Head of caudate nucleus (tissue), 42 donors: Measurements from ENCODE around the gene ERCC4.
A peak's percentile ranks its signal among the peaks of the same experiment; 100 is the strongest.

Experiments
- DNase-seq, 42 donors: peaks; one replicate each; pipeline versions ENCODE4 v3.0.0 to v3.0.0-alpha.2; 2020 to 2021; ENCODE audit warnings: mixed read lengths in 7 of 42
- intact Hi-C: fragments of 100-400 bp; cut with DNase I; formaldehyde crosslinking; loops from one replicate; pipeline ENCODE4 v1.15.0; 2022

Gene ERCC4

DNA sequence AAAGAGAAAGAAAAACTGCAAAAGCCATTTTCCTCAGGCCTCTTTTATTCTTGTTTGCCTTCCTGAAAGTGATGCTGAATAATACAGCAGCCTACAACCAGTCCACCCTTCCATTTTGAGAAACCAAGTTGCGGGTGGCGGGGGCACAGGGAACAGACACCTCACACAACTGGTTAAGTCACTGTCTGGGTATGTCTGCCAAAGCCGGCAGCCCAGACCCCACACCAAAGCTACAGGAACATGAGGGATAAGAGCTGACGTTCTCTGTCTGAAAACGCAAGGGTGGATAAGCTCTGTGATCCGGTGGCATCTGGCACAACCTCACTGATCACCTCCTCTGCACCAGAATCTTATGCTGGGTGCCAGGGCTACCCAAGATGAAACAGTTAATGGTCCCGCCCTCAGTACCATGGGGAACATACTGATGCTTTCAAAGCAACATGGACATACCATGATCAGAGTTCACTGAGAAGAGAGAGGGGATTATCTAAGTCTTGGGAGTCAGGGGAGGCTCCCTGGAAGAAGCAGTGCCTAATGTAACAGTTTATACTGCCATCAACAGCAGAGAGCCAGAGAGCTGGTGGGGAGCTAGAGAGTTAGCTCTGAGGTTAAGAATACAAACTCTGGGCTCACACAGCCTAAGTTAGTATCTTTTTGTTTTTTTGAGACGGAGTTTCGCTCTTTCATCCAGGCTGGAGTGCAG is 53.5 kb downstream of the ERCC4 start:
- DNase-seq = no peak
- intact Hi-C loops = no loop called here

DNA sequence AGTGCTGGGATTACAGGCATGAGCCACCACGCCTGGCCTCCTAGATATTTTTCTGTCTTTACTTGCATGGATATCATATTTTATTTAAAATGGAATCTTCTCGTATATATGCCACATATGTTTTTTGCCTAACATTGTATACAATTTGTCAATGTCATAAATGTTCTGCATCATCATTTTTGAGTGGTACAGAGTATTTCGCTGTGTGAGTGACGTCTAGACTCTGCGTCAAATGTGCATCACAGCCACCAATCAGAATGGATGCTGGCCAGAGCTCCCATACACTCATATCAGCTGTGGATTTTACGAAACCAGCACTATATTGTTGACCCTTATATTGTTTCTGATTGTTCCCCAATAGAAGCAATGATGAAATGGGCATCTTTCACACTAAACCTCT is 57.2 kb downstream of the ERCC4 start:
- intact Hi-C loops = no loop called here
- DNase-seq = no peak

DNA sequence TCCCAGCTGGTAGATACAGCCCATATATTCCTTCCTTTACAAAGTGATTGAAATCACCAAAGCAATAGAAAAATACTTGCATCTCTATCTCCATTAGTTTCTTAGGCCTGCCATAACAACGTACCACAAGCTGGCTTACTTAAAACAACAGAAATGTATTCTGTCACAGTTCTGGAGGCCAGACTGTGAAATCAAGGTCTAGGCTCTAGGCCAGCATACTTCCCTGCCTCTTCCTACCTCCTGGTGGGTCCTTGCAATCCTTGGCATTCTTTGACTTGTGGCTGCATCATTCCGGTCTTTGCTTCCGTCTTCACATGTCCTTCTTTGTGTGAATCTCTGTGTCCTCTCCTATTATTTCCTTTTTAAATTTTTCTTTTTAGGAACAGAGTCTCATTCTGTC is 62.5 kb downstream of the ERCC4 start:
- intact Hi-C loops = no loop called here
- no peak for DNase-seq

- intact Hi-C loops = no loop called here
- no peak for DNase-seq
These were observed 63.7 kb downstream of the ERCC4 start for GRCh38 chr16:13983625-13984024.

DNA sequence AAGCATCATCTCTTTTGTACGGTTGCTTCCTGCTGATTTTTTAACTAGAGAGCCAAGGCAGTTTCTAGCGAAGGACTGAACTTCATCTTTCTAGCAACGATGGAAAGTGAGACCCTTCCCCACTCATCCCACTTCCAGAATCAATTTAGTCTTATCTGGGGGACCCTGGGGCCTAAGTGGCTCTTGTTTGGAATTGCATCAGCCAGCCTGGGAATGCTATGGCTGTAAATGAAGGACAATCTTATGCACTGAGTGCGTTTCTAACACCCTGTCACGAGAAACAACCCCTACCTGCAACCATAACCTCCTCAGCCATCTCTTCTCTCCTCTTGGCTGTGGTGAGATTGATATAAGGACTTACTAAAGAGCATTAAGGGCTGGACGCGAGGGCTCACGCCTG is 64.8 kb downstream of the ERCC4 start:
- intact Hi-C loops = no loop called here
- no peak for DNase-seq

DNA sequence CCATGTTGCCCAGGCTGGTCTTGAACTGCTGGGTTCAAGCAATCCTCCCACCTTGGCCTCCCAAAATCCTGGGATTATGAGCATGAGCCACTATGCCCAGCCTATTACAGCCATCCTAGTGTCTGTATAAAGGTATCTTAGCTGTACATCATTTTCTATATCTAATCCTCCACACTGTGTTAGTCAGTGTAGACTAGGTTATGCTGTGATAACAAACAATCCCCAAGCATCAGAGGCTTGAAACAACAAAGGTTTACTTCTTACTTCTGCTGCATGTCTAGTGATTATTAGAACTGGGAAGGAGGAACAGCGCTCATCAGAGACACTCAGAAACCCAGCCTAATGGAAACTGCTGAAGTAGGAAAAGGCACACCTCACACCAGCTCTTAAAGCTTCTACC is 68.1 kb downstream of the ERCC4 start:
- DNase-seq = no peak

DNA sequence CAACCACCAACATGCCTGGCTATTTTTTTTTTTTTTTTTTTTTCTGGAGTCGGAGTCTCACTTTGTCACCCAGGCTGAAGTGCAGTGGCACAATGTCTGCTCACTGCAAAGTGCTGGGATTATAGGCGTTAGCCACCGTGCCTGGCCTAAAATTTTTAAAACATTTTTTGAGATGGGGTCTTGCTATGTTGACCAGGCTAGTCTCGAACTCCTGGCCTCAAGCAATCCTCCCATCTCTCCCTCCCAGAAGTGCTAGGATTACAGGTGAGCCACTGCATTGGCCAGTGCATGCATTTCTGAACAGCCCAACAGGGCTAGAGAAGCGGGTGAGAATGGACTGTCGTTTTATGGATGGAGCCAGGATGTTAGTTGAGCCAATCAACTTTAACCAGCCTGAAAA is 72.4 kb downstream of the ERCC4 start:
- no peak for DNase-seq
- intact Hi-C loops = no loop called here

More for the DNA sequence above, 68.1 kb downstream of the ERCC4 start:
- intact Hi-C loops = no loop called here

DNA sequence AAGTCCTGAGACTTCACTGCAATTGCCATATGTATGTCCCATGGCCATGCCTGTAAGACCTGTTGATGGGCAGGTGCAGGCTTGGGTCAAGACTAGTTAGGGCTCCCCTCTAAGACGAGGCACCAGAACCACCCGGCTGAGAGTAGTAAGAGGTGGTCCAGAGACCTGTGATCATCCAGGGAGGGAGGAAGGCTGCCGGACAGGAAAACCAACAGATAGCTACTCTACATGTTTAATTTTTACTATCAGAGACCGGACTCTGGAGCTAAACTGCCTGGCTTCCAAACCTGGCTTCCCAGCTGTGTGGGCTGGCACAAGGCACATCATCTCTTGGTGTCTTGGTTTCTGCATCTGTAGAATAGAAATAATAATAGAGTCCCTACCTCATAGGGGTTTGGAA is 73.0 kb downstream of the ERCC4 start:
- intact Hi-C loops = no loop called here
- DNase-seq = no peak

DNA sequence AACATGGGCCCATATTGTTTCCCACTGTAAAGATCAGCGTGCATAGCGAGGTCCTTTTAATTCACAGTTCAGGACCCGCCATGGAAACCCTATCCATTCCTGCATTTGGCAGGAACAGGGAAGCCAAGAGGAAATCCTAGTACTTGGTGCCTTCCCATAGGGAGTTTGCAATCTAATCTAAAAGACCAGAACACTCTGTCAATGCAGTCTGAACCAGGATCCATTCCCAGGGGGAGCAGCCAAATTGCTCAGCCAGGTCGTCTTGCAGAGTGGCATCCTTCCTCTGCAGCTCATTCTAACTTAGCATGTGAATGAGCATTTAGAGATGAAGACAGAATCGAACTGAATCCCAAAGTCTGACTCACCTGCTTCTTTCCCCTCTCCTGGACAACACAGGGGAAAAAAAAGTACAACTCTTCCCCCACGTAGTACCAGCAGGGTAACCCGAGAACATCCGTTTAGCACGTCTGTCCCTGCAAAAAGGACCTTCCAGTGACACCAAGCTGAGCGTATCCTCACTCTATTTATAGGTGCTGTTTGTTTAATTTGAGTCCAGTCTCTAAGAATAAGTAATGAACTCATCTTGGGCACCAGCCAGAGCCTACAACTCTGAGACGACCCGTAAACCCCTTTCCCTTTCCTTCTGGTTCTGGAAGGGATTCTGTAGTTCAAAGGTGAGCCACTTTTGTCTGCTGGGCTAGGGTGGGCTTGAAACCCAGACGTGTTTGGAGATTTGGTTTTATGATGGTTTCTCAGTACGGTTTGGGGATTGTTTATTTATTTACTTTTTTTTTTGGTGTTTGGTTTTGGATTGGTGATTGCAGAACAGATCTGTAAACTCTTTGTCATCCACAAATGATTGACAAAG is 74.5 kb downstream of the ERCC4 start:
- intact Hi-C loops = loop anchor here (5.0 kb wide), 1 partner anchor 37 kb away; no protein-coding TSS in a partner anchor

GRCh38 chr16:13995194-13995593 is 75.2 kb downstream of the ERCC4 start:
- intact Hi-C loops = loop anchor here (5.0 kb wide), 1 partner anchor 38 kb away; no protein-coding TSS in a partner anchor
- peak in 1 of 42 donors; percentile 12 for DNase-seq

More for the DNA sequence above, 74.5 kb downstream of the ERCC4 start:
- no peak for DNase-seq

GRCh38 chr16:13996778-13997288 is 76.9 kb downstream of the ERCC4 start:
- intact Hi-C loops = loop anchor here (5.0 kb wide), 1 partner anchor 40 kb away; no protein-coding TSS in a partner anchor
- DNase-seq = no peak

- intact Hi-C loops = loop anchor here (5.0 kb wide), 1 partner anchor 40 kb away; no protein-coding TSS in a partner anchor
- no peak for DNase-seq
These were observed 77.6 kb downstream of the ERCC4 start for GRCh38 chr16:13997526-13997925.

DNA sequence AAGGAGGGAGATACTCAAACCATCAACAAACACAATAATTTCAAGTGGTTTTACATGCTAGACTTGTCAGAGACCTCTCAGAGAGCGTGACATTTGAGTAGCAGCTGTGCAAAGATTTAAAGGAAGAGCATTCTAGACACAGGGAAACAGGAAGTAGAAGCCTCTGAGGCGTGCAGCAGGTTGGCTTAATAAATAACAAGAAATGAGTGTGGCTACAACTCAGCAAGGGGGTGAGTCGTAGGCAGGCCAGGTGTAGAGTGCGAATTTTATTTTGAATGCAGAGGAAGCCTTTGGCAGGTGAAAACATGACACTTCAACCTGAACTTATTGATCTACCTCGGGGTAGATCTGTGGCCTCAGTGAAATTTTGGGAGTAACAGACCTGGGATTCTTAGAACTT is 78.0 kb downstream of the ERCC4 start:
- intact Hi-C loops = loop anchor here (5.0 kb wide), 1 partner anchor 41 kb away; no protein-coding TSS in a partner anchor
- no peak for DNase-seq

- intact Hi-C loops = loop anchor here (5.0 kb wide), 1 partner anchor 42 kb away; no protein-coding TSS in a partner anchor
These were observed 79.3 kb downstream of the ERCC4 start for GRCh38 chr16:13999071-13999894.

DNA sequence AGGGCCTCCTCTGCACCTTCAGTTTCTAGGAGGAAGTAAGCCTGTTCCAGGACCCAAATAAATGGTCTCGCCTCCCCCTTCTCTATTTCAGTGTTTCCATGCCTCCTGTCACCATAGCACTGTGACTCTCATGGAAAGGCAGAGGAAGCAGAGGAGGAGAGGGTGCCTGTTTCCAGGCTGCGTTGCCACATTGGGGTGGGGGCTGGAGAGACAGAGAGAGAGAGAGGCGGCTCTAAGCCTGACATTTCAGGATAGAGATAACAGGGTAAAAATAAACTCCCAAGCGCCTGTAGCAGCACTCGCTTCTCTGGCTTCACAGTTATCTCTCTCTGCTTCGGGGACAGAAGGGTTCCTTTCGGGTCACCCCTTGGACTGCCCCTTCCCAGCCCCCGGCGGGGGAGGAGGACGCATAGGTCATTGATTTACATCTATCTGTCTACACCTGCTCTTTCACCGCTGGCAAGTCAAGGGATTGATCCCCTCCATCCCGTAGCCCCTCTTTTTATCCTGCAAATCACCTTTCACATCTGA is 80.0 kb downstream of the ERCC4 start:
- intact Hi-C loops = loop anchor here (5.0 kb wide), 1 partner anchor 43 kb away; no protein-coding TSS in a partner anchor
- DNase-seq = peak in 40 of 42 donors; percentile 27 to 90 (median 64)

More at GRCh38 chr16:13999071-13999894, 79.3 kb downstream of the ERCC4 start:
- DNase-seq = no peak

DNA sequence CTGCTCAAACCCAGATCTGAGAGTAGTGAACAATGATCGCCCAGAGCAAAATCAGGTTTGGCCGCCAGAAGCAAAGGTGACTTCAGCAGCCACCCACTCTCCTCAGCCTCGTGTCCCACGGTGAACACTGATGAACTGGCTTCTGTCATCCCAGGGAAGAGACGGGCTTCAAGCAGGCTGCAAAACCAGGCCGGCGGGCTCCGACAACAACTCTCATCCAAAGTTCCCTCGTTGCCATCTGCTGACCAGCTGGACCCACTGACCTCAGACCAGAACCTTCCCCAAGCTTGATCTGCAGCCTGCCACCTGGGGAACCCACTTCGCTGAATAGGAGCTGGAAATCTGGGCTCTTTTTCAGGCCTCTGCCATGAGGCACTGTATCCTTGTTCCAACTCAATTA is 81.6 kb downstream of the ERCC4 start:
- DNase-seq = no peak
- intact Hi-C loops = no loop called here
